HepG2 (cell line): Measurements from ENCODE around the gene TWNK. TPM values are rescaled to one million over a fixed set of nuclear protein-coding genes. Genes with fewer than 3 reads are reported as not detected.

Source experiments
- CBFB ChIP-seq: sonication (generic); formaldehyde crosslinking; IDR thresholded peaks from 2 replicates; pipeline ENCODE4 v1.4.0; 2020; ENCODE audit warnings: missing genetic modification reagents
- CBX5 ChIP-seq: sonication (generic); formaldehyde crosslinking; IDR thresholded peaks from 2 replicates; pipeline ENCODE4 v1.4.0; 2020; ENCODE audit warnings: missing genetic modification reagents, borderline replicate concordance
- CREB1 ChIP-seq, 2 experiments: fragments of 450-650 bp in 1 of 2; IDR thresholded peaks; 2 replicates each; pipeline ENCODE4 v1.6.1; 2016 to 2017; ENCODE audit warnings: control low read depth in 1 of 2, mild to moderate bottlenecking in 1 of 2, missing compliant biosample characterization in 1 of 2, missing genetic modification characterization in 1 of 2
- HCFC1 ChIP-seq: fragments of 150-350 bp; IDR thresholded peaks from 2 replicates; pipeline ENCODE4 v1.6.1; 2014; ENCODE audit warnings: low read depth, low read length
- HNRNPL ChIP-seq: fragments of 200-400 bp; formaldehyde crosslinking; IDR thresholded peaks from 2 replicates; pipeline ENCODE4 v1.6.1; 2017; ENCODE audit warnings: mild to moderate bottlenecking, low read depth, low read length
- NBN ChIP-seq: fragments of 450-650 bp; conservative IDR thresholded peaks from 2 replicates; pipeline ENCODE4 v1.6.1; 2017
- ONECUT2 ChIP-seq: sonication (generic); formaldehyde crosslinking; IDR thresholded peaks from 2 replicates; pipeline ENCODE4 v1.4.0; 2020; ENCODE audit warnings: missing genetic modification reagents
- PHF20 ChIP-seq: sonication (generic); formaldehyde crosslinking; IDR thresholded peaks from 2 replicates; pipeline ENCODE4 v1.5.0; 2020; ENCODE audit warnings: mild to moderate bottlenecking, missing genetic modification reagents
- RXRA ChIP-seq: sonication (generic); formaldehyde crosslinking; IDR thresholded peaks from 2 replicates; pipeline ENCODE4 v1.5.1; 2020; ENCODE audit warnings: missing genetic modification reagents
- SP5 ChIP-seq: IDR thresholded peaks from 2 replicates; pipeline ENCODE4 v1.6.1; 2016; ENCODE audit warnings: low read depth, borderline replicate concordance
- YEATS2 ChIP-seq: sonication (generic); formaldehyde crosslinking; IDR thresholded peaks from 2 replicates; pipeline ENCODE4 v1.4.0; 2020; ENCODE audit warnings: missing genetic modification reagents, borderline replicate concordance
- ZBTB20 ChIP-seq: sonication (generic); formaldehyde crosslinking; IDR thresholded peaks from 2 replicates; pipeline ENCODE4 v1.8.1; 2023; ENCODE audit warnings: missing genetic modification reagents, low read depth, mild to moderate bottlenecking, borderline replicate concordance
- ZEB1 ChIP-seq: IDR thresholded peaks from 2 replicates; pipeline ENCODE4 v1.6.1; 2012; ENCODE audit warnings: mild to moderate bottlenecking, low read depth, inconsistent platforms; ENCODE audit not compliant: insufficient replicate concordance
- ZNF615 ChIP-seq: sonication (generic); formaldehyde crosslinking; IDR thresholded peaks from 2 replicates; pipeline ENCODE4 v1.5.0; 2020; ENCODE audit warnings: mild to moderate bottlenecking, missing genetic modification reagents, borderline replicate concordance
- polyA plus RNA-seq, 8 experiments: library from polyadenylated mRNA; depleted of rRNA in 3 of 8; stranded (reverse) in 7 of 8; unstranded in 1 of 8; fragments of >200 nt; fragmentation: Illumina TruSeq in 4 of 8; extraction: Trizol in 4 of 8; gene quantifications; 2 replicates each; pipeline versions ENCODE4 v1.2.1 to v1.2.3, GENCODE V29; 2011 to 2016; ENCODE audit warnings: low read depth in 4 of 8, missing spikeins in 1 of 8, mixed read lengths in 1 of 8; ENCODE audit not compliant: insufficient read depth in 1 of 8
- total RNA-seq, 5 experiments: library from RNA; depleted of rRNA; stranded (reverse); fragments of >200 nt; fragmentation: Illumina TruSeq; extraction: Trizol; gene quantifications; 2 replicates each; pipeline ENCODE4 v1.2.3, GENCODE V29; 2016; ENCODE audit warnings: low read depth in 1 of 5
- TF ChIP-seq, protein P1 (sequence below), 2 experiments: sonication (generic) in 1 of 2; formaldehyde crosslinking in 1 of 2; IDR thresholded peaks; 2 replicates each; pipeline versions ENCODE4 v1.6.1 to v1.9.0; 2014 to 2022; ENCODE audit warnings: antibody characterized with exemption in 1 of 2, borderline replicate concordance in 1 of 2, inconsistent platforms in 1 of 2, low read depth in 1 of 2, missing genetic modification reagents in 1 of 2
- TF ChIP-seq, protein P2 (sequence below): sonication (generic); formaldehyde crosslinking; IDR thresholded peaks from 2 replicates; pipeline ENCODE4 v1.9.0; 2021; ENCODE audit warnings: missing genetic modification reagents, mild to moderate bottlenecking, borderline replicate concordance
- TF ChIP-seq, protein P3 (sequence below): sonication (generic); formaldehyde crosslinking; IDR thresholded peaks from 2 replicates; pipeline ENCODE4 v1.8.0; 2022; ENCODE audit warnings: missing genetic modification reagents, mild to moderate bottlenecking, moderate library complexity, borderline replicate concordance
- TF ChIP-seq, protein P4 (sequence below): sonication (generic); formaldehyde crosslinking; IDR thresholded peaks from 2 replicates; pipeline ENCODE4 v1.4.0; 2020; ENCODE audit warnings: mild to moderate bottlenecking, low read depth, missing genetic modification reagents

TWNK gene
- total and polyA plus RNA-seq, 2 of the 13 experiments (the other 11 are each of a cell fraction or from before 2014, with no cell fraction given), result 10.7 to 16.5 TPM

DNA sequence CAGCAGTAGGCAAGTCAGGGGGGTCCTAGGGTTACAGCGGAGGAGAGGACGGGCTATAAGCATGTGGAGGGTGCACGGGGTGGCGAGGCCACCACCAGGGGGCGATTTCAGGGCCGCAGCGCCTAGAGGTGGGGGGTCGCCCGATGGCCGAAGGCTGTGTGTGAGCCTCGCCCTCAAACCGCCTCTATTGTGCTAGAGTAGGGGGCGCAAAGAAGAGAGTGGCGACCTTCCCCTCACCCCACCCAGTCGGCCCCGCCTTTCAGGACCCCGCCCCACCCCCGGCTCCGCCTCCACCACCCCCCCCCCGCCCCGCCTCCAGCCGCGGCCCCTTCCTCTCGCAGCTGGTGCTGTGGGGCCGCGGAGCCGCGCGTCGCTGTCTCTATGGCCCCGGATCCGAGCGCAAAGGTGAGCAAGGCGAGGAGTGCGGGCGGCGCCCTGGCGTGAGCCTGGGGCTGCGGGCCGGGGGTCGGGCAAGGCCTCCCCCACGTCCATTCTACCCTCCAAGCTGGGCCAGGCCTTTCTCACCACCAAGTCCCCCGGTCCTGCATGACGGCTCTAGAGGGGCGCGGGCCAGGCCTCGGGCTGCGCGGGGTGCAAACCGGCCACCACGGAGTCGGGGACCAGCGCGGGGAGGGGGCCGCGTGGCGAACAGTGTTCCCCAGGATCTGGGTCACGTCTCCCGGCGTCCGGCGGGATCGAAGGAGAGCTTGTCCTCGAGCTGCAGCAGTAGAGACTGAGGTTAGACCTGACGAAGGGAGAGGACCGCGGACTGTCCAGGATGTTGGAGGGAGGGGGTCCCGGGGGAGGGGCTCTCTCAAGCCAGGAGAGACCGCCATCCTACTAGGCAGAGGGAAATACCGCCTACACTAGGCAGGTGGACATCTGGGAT lies 17.9 kb upstream of the TWNK start, which contains the start of gene SEMA4G (continued):
- TF ChIP-seq, protein P1, sequence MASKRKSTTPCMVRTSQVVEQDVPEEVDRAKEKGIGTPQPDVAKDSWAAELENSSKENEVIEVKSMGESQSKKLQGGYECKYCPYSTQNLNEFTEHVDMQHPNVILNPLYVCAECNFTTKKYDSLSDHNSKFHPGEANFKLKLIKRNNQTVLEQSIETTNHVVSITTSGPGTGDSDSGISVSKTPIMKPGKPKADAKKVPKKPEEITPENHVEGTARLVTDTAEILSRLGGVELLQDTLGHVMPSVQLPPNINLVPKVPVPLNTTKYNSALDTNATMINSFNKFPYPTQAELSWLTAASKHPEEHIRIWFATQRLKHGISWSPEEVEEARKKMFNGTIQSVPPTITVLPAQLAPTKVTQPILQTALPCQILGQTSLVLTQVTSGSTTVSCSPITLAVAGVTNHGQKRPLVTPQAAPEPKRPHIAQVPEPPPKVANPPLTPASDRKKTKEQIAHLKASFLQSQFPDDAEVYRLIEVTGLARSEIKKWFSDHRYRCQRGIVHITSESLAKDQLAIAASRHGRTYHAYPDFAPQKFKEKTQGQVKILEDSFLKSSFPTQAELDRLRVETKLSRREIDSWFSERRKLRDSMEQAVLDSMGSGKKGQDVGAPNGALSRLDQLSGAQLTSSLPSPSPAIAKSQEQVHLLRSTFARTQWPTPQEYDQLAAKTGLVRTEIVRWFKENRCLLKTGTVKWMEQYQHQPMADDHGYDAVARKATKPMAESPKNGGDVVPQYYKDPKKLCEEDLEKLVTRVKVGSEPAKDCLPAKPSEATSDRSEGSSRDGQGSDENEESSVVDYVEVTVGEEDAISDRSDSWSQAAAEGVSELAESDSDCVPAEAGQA (IDR thresholded peaks at IDR 0.05; ENCODE audit: low read depth), result no peak
- TF ChIP-seq, protein P1 (CRISPR knock-in tag; IDR thresholded peaks at IDR 0.05; ENCODE audit: borderline replicate concordance), result no peak
- TF ChIP-seq YEATS2 (CRISPR knock-in tag) (no peak), ZEB1 (no peak), PHF20 (peak; percentile 44), ONECUT2 (CRISPR knock-in tag) (no peak), HNRNPL (no peak), CREB1 (IDR thresholded peaks at IDR 0.05) (no peak), CREB1 (CRISPR knock-in tag; IDR thresholded peaks at IDR 0.05) (no peak), RXRA (CRISPR knock-in tag) (no peak; the same call in 1 of the 2 replicates), SP5 (CRISPR knock-in tag) (no peak), NBN (no peak), CBFB (CRISPR knock-in tag) (no peak), CBX5 (CRISPR knock-in tag) (no peak), ZBTB20 (CRISPR knock-in tag) (no peak), HCFC1 (no peak), ZNF615 (CRISPR knock-in tag) (peak; percentile 65; the same call in 1 of the 2 replicates)
- TF ChIP-seq, protein P2, sequence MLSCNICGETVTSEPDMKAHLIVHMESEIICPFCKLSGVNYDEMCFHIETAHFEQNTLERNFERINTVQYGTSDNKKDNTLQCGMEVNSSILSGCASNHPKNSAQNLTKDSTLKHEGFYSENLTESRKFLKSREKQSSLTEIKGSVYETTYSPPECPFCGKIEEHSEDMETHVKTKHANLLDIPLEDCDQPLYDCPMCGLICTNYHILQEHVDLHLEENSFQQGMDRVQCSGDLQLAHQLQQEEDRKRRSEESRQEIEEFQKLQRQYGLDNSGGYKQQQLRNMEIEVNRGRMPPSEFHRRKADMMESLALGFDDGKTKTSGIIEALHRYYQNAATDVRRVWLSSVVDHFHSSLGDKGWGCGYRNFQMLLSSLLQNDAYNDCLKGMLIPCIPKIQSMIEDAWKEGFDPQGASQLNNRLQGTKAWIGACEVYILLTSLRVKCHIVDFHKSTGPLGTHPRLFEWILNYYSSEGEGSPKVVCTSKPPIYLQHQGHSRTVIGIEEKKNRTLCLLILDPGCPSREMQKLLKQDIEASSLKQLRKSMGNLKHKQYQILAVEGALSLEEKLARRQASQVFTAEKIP (CRISPR knock-in tag), result no peak
- TF ChIP-seq, protein P3, sequence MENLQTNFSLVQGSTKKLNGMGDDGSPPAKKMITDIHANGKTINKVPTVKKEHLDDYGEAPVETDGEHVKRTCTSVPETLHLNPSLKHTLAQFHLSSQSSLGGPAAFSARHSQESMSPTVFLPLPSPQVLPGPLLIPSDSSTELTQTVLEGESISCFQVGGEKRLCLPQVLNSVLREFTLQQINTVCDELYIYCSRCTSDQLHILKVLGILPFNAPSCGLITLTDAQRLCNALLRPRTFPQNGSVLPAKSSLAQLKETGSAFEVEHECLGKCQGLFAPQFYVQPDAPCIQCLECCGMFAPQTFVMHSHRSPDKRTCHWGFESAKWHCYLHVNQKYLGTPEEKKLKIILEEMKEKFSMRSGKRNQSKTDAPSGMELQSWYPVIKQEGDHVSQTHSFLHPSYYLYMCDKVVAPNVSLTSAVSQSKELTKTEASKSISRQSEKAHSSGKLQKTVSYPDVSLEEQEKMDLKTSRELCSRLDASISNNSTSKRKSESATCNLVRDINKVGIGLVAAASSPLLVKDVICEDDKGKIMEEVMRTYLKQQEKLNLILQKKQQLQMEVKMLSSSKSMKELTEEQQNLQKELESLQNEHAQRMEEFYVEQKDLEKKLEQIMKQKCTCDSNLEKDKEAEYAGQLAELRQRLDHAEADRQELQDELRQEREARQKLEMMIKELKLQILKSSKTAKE (CRISPR knock-in tag), result no peak
- TF ChIP-seq, protein P4, sequence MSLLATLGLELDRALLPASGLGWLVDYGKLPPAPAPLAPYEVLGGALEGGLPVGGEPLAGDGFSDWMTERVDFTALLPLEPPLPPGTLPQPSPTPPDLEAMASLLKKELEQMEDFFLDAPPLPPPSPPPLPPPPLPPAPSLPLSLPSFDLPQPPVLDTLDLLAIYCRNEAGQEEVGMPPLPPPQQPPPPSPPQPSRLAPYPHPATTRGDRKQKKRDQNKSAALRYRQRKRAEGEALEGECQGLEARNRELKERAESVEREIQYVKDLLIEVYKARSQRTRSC, result no peak
